Endothelial cell of hepatic sinusoid (primary cell): ENCODE data around the gene RASA4.
"Not testable (repeated sequence)": the region's sequence is repeated elsewhere in the genome, so short reads cannot be mapped to it uniquely, and the experiment has no call there.

Experiments used
- in situ Hi-C: cut with HindIII; loops from 2 replicates; pipeline ENCODE4 v1.10.0; 2017; ENCODE audit warnings: low sequenced_read_pairs

The RASA4 gene

GRCh38 chr7:102616507-102617125, at the start of gene RASA4:
TSS of gene RASA4 (minus strand) at chr7:102616756. CDS start at chr7:102616689, 67 bp downstream.
- in situ Hi-C loops: not testable (repeated sequence)

DNA sequence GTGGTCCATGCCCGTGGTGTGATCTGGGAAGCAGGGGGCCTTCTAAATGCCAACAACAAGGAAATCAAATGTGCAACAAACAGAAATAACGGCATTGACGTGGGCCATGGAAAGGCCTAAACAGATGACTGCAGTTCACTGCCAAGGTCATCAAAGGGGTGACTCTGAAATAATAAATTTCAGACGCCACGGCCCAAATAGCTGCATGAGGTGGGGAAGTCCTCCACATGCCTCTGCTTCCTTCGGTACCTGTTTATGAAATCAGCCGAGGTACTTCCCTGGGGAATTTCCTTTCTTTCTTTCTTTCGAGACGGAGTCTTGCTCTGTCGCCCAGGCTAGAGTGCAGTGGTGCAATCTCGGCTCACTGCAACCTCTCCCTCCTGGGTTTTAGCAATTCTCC, 48.2 kb upstream of the RASA4 start:
- in situ Hi-C loops: not testable (repeated sequence)

- in situ Hi-C loops: not testable (repeated sequence)
Measured at GRCh38 chr7:102649924-102650323, 33.4 kb upstream of the RASA4 start, which contains the start of gene SPDYE2B. TSS of gene SPDYE2B (plus strand) at chr7:102650319. CDS start at chr7:102652349, 2,030 bp downstream.

GRCh38 chr7:102647813-102648212, 31.3 kb upstream of the RASA4 start:
- in situ Hi-C loops: not testable (repeated sequence)

GRCh38 chr7:102643404-102643803, 26.8 kb upstream of the RASA4 start:
- in situ Hi-C loops: not testable (repeated sequence)

GRCh38 chr7:102642691-102643090, 26.1 kb upstream of the RASA4 start, which contains the start of gene UPK3BL1:
TSS of gene UPK3BL1 (minus strand) at chr7:102642791. CDS start at chr7:102642741, 50 bp downstream.
- in situ Hi-C loops: not testable (repeated sequence)

GRCh38 chr7:102638848-102639247, 22.3 kb upstream of the RASA4 start:
- in situ Hi-C loops: not testable (repeated sequence)

DNA sequence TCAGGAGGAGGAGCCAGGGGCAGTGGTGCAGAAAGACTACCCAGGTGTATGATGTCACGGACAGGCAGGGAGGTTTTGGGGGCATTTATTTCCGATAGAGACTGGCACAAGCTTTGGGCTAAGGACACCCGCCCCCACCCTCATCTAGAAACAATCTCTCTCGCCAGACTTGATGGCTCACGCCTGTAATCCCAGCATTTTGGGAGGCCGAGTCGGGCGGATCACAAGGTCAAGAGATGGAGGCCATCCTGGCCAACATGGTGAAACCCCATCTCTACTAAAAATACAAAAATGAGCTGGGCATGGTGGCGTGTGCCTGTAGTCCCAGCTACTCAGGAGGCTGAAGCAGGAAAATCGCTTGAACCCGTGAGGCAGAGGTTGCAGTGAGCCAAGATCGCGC, 20.4 kb upstream of the RASA4 start:
- in situ Hi-C loops: not testable (repeated sequence)

GRCh38 chr7:102635354-102635753, 18.8 kb upstream of the RASA4 start:
- in situ Hi-C loops: not testable (repeated sequence)

GRCh38 chr7:102634299-102634698, 17.7 kb upstream of the RASA4 start:
- in situ Hi-C loops: not testable (repeated sequence)

GRCh38 chr7:102630622-102631021, 14.1 kb upstream of the RASA4 start:
- in situ Hi-C loops: not testable (repeated sequence)

DNA sequence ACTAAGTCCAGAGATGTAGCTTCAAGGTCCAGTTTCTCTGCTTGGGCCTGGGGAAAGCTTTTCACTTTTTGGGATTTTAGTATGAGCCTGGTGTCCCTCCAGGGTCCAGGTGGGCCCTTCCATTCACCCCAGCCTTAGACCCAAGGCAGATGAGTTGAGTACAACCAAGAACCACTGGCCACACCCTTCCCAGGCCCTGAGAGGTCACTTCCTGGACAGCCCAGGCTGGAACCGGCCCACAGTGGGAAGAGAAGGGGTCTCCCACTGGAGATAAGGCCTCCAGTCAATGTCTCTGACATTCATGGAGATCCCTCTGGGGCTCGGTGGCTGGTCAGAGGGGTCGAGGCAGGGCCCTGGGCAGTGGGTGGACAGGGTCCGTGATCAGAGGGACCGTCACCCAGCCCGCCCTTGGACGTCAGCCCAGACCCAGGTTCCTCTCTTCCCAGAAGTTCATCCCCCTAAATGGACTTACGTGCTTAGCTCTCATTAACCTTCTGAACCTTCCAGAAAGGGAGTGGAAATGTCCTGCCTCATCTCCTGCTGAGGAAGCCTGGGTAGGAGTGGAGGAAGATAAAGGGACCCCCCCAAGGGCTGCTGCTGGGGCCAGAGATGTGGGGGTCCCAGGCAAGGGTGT, 10.8 kb upstream of the RASA4 start:
- in situ Hi-C loops: not testable (repeated sequence)

GRCh38 chr7:102618122-102618521, 1.6 kb upstream of the RASA4 start:
- in situ Hi-C loops: not testable (repeated sequence)

GRCh38 chr7:102615930-102616329, 626 bp downstream of the RASA4 start:
- in situ Hi-C loops: not testable (repeated sequence)

DNA sequence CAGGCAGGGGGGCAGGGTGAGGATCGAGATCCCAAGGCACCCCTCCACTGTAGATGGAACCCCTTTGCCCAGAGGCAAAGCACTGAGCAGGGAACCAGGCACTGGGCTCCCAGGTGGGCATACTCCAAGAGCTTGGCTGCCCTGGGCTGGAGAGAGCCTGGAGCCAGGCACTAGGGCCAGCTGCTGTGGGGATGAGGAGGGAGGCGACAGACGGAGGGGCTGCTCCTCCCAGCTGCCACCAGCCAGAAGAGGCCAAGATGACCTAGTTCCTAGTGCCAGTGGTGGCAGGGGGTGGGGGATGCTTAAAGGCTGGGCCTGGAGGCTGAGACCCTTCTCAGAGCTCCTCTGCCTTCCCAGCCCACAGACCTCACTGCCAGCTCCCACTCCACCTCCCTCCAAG, 1.7 kb downstream of the RASA4 start:
- in situ Hi-C loops: not testable (repeated sequence)

- in situ Hi-C loops: not testable (repeated sequence)
Measured at GRCh38 chr7:102614346-102614697, 2.2 kb downstream of the RASA4 start.

DNA sequence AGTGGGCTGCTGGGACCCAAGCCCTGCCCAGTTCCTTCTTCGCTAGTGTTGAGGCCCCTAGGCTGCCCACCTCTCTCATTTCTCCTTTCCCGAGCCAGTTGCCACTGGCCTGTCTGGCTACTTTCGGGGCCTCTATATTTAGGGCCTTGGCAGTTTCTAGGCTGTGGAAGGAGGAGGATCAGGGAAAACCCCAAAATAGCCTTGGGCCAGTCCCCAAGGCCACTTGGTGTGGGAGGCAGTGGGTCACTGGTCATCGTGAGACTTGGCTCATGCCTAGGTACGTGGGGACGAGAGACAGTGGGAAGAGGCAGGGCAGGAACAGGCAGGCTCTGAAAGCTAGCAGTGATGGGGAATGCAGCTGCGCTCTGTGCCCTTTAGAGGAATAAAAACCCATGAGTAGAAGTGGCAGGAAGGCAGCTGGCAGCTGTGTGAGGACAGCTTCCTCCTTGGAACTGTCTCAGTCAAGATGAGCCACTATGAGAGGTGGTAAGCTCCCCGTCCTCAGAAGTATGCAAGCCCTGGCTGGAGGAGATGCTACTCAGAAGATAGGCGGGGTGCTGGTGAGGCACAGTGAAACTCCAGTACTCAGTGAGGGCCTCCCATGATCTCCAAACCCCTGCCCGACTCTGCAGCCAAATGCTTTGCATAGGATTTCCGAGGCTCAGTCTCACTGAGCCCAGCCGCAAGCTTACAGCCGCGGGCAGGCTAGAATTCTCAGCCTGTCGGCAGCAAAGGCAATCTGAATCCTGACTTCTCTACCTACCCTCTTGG, 2.8 kb downstream of the RASA4 start:
- in situ Hi-C loops: not testable (repeated sequence)

DNA sequence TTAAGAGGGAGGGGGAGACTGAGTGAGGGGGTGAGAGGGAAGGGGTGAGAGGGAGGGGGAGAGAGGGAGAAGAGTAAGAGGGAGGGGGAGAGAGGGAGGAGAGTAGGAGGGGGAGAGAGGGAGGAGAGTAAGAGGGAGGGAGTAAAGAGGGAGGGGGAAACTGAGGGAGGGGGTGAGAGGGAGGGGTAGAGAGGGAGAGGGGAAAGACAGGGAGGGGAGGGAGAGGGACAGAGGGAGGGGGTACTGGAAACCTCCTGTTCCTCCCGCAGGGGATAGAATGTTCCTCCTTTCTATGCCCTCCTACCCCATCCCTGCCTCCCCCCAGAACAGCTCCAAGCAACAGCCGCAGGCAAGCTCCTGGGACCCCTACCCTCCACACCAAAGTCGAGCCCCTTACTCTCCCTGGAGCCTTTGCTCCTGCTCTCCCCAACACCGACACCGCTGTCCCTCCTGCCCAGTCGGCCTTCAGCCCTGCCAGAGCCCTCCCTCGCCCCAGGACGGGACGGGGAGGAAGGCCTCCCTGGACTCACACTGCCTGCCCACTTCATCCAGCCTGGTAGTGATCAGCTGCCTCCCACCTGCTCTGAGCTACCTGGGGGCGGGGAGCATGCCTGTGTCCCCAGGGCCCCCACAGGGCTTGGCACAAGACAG, 4.8 kb downstream of the RASA4 start:
- in situ Hi-C loops: not testable (repeated sequence)

GRCh38 chr7:102611013-102611674, 5.4 kb downstream of the RASA4 start:
- in situ Hi-C loops: not testable (repeated sequence)

DNA sequence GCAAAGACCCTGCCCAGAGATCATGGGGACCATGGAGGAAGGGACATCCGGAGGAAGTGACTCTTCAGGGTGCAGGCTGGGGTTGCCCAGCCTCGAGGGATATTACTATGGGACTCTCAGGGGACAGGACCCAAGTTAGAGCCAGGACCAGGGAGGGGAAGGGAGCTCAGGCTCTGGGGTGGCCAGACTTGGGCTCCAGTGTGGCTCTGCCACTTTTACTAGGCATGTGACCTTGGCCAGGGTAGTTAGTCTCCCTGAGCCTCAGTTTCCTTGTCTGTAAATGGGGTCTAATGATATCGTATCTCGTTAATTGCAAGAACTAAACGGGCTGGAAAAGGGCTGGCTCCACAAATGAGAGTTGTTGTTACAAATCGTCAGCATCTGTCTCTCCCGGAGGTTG, 6.1 kb downstream of the RASA4 start:
- in situ Hi-C loops: not testable (repeated sequence)

GRCh38 chr7:102609734-102610133, 6.8 kb downstream of the RASA4 start:
- in situ Hi-C loops: not testable (repeated sequence)
